Thoracic aorta (tissue), 2 donors: Measurements from ENCODE around the gene TTLL11. TPM values are rescaled to one million over a fixed set of nuclear protein-coding genes. Genes with fewer than 3 reads are reported as not detected.

Experiments used
- ATAC-seq: fragments of 150-250 bp; one replicate; pipeline ENCODE4 v1.8.0; 2017; ENCODE audit warnings: low read depth; ENCODE audit not compliant: insufficient number of reproducible peaks, low FRiP score
- DNase-seq: peaks from one replicate; pipeline ENCODE4 v3.0.0-alpha.2; 2020; ENCODE audit warnings: low spot score
- H3K27ac ChIP-seq, 2 donors: fragments of 200-600 bp; sonication (generic); 1 replicate in 1 of 2; 2 replicates in 1 of 2; pipeline ENCODE4 v1.5.1; 2016; ENCODE audit warnings: mild to moderate bottlenecking in 2 of 2, moderate library complexity in 2 of 2
- H3K27me3 ChIP-seq: fragments of 200-600 bp; sonication (generic); replicated peaks from 2 replicates; pipeline ENCODE4 v1.6.0; 2016; ENCODE audit warnings: mild to moderate bottlenecking; ENCODE audit not compliant: insufficient read depth
- H3K36me3 ChIP-seq: fragments of 200-600 bp; sonication (generic); one replicate; pipeline ENCODE4 v1.5.1; 2016
- H3K4me1 ChIP-seq, 2 donors: fragments of 200-600 bp; sonication (generic); 1 replicate in 1 of 2; 2 replicates in 1 of 2; pipeline versions ENCODE4 v1.5.1 to v1.6.0; 2016; ENCODE audit warnings: low read depth in 2 of 2, mild to moderate bottlenecking in 1 of 2; ENCODE audit not compliant: control insufficient read depth in 1 of 2
- H3K4me3 ChIP-seq: fragments of 200-600 bp; sonication (generic); 2 replicates; pipeline ENCODE4 v1.5.1; 2016; ENCODE audit warnings: mild to moderate bottlenecking
- H3K9me3 ChIP-seq: fragments of 200-600 bp; sonication (generic); 2 replicates; pipeline ENCODE4 v1.5.1; 2016
- CTCF ChIP-seq: fragments of 200-600 bp; sonication (generic); IDR thresholded peaks from one replicate; pipeline ENCODE4 v1.5.1; 2019; ENCODE audit warnings: antibody characterized with exemption
- total RNA-seq, 2 donors: library from RNA; depleted of rRNA; stranded (reverse); fragments of >200 nt; gene quantifications; one replicate each; pipeline versions ENCODE4 v1.1.0 to v1.2.3, GENCODE V29; 2016

TTLL11 gene
- total RNA-seq, 2 donors from 2014 or later = 25.7 to 31.2 TPM

DNA sequence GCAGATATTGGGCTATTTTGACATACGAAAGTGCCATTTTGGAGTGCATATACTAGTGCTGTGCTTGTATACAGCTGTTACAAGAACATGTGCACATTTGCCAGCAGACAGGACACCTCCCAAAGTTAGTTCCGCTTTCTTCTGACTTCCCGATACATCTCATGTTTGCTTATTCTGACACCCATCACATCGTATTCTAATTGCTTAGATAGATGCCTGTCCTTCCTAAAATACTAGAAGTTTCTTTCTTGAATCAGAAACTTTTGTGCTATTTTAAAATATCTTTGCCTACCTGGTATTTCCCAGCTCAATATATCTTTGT, 177.8 kb downstream of the TTLL11 start:
- ATAC-seq (no peak), DNase-seq (no peak)
- Histone ChIP-seq H3K9me3 (no peaks in the 10 kb centered on the region), H3K4me1 (no peaks in the 10 kb centered on the region), H3K36me3 (no peaks in the 10 kb centered on the region), H3K27me3 (no peaks in the 10 kb centered on the region), H3K4me3 (no peak overlapping the region), H3K27ac (no peak overlapping the region)
- no peak for TF ChIP-seq CTCF

- TF ChIP-seq CTCF = no peak
- no peak overlapping the region for H3K4me3 ChIP-seq
- no peaks in the 10 kb centered on the region for H3K27me3 ChIP-seq
- no peaks in the 10 kb centered on the region for H3K9me3 ChIP-seq
- no peak overlapping the region for H3K27ac ChIP-seq
- no peaks in the 10 kb centered on the region for H3K36me3 ChIP-seq
- DNase-seq (no peak), ATAC-seq (no peak)
- no peaks in the 10 kb centered on the region for H3K4me1 ChIP-seq
These were observed 178.4 kb downstream of the TTLL11 start for GRCh38 chr9:121914604-121915303.

DNA sequence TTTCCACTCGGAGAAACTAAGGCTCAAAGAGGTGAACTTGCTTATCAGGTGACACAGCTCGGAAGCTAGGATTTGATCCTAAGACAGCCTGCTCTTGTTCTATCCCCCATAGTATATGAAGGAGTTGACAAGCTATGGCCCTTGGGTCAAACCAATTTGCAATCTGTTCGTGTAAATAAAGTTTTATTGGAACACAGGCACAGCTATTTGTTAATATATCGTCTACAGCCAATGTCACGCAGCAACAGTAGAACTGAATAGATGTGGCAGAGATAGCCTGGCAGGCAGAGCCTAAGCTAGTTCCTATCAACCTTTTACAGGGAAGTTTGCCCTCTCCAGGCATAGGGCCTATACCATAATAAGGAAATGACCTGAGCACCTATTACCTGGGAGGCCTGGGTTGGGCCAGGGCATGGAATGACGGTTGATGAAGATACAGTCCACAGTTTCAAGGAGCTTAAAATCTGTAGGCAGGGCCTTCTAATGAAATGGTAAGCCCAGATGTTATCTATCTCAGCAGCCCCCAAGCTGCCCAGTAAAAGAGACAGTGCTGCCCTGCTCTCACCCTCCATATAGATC, 179.0 kb downstream of the TTLL11 start:
- no peak for ATAC-seq
- no peak for TF ChIP-seq CTCF

GRCh38 chr9:121912812-121913627, 180.1 kb downstream of the TTLL11 start:
- ATAC-seq = no peak
- H3K27me3 ChIP-seq = no peaks in the 10 kb centered on the region
- no peak for TF ChIP-seq CTCF

More for the DNA sequence above, 179.0 kb downstream of the TTLL11 start:
- no peaks in the 10 kb centered on the region for H3K36me3 ChIP-seq
- DNase-seq = no peak
- no peaks in the 10 kb centered on the region for H3K27me3 ChIP-seq
- H3K4me1 ChIP-seq = no peaks in the 10 kb centered on the region
- no peaks in the 10 kb centered on the region for H3K9me3 ChIP-seq
- H3K4me3 ChIP-seq = no peak overlapping the region
- no peak overlapping the region for H3K27ac ChIP-seq

GRCh38 chr9:121910491-121911040, 182.5 kb downstream of the TTLL11 start:
- H3K27ac ChIP-seq = no peak overlapping the region
- DNase-seq = no peak
- no peak for TF ChIP-seq CTCF
- H3K9me3 ChIP-seq = no peaks in the 10 kb centered on the region
- no peak for ATAC-seq
- H3K36me3 ChIP-seq = no peaks in the 10 kb centered on the region
- no peak overlapping the region for H3K4me3 ChIP-seq
- no peaks in the 10 kb centered on the region for H3K4me1 ChIP-seq
- H3K27me3 ChIP-seq = no peaks in the 10 kb centered on the region

More at GRCh38 chr9:121912812-121913627, 180.1 kb downstream of the TTLL11 start:
- DNase-seq = no peak
- Histone ChIP-seq H3K4me1 (no peaks in the 10 kb centered on the region), H3K36me3 (no peaks in the 10 kb centered on the region), H3K27ac (no peak overlapping the region), H3K4me3 (no peak overlapping the region), H3K9me3 (no peaks in the 10 kb centered on the region)
